ENCODE data around the gene PSG4.
"Not testable (repeated sequence)": the region's sequence is repeated elsewhere in the genome, so short reads cannot be mapped to it uniquely, and the experiment has no call there.

The PSG4 gene

DNA sequence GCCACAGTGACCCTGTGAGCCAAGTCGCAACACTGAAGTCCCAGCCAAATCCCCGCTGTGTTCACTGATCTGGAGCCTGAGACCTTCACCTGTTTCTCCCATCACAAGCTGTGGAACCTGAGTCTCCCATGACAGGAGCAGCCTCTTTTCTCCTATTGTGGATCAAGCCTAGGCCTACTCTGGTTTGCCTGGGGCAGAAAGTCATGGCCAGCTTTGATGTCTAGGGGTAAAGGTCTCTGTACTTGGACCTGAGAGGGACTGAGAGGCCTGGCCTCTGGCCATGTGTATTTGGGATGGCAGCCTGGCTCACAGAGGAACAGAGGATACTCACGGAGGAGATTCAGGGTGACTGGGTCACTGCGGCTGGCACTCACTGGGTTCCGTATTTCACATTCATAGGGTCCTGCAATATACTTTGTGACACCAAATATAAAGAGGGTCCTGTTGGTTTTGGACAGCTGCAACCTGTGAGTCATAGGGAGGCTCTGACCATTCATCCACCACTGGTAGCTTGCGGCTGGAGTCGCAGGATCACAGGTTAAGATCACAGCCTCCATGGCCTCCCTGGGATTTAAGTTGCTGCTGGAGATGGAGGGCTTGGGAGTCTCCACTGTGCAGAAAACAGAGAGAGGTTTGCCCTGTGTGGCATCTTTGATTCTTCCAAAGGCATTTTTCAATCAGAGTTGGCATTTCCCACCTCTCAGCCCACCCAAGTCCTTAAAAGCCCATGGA lies 7.6 kb downstream of the PSG4 start:
- not testable (repeated sequence) for DNase-seq

DNA sequence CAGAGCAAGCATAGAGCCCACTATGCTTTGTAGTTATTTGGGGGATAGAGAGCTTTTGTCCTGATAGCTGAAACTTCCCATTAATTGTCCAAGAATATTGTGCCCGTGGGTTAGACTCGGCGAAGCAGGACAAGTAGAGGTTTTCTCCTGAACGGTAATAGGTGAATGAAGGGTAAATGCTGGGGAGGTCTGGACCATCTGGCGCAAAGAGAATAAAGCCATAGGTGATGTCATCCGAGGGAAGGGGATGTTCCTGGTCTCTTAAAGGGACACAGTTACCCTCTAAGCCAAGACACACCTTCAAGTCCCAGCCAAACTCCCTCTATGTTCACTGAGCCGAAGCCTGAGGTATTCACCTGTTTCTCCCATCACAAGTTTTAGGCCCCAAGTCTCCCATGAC lies 11.0 kb downstream of the PSG4 start:
- DNase-seq: not testable (repeated sequence)

DNA sequence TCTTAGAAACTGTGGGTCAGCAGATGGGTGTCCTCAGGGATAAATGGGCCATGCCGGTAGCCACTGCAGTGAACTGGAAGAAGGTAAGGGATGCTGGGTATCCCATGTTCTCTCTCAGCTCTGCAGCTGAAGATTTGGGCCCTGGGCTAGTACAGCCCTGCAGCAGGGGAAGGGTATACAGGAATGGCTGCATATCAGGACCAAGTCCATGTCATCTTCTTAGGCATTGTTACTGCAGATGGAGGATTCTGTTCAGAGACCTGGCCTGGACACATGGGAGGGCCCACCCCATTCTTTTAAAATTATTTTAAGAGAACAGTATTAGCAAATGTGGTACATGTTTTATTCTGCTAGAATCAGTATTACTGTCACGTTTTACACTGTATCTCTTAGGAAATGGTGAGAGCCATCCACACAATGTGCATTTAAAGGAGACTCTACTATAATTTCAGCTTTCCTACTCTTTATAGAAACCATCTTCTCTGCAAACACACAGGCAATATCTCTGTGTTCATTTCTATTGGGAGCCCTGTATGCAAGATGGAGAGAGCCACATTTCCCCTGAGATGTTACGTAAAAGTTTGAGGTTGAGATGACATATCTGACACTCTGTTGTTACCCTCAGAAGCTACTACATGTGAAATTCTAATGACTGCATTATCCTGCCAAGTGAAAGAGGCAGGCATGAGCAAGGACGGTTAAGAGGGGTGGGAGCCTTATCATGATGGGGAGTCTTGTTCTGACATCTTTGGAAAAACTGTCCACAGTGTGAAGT lies 12.9 kb downstream of the PSG4 start:
- not testable (repeated sequence) for DNase-seq

DNA sequence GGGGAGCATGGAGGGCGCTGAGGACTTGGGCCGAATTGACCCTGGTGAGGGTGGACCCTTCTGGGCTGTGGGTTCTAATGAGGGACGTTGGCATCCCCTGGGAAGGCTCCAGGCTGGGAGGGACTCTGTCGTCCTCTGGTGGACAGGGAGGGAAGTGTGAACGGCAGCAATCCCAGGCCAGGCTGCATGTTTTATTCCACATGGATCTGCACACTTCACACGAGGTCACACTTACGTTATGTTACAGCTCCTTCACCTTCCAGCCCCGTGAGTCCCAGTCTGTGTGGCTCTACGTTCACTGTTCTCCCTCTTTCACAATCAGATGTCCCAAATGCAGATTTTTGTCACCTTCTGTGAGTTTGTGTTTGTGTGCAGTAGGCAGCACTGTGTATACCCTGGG lies 17.3 kb downstream of the PSG4 start:
- DNase-seq: not testable (repeated sequence)

DNA sequence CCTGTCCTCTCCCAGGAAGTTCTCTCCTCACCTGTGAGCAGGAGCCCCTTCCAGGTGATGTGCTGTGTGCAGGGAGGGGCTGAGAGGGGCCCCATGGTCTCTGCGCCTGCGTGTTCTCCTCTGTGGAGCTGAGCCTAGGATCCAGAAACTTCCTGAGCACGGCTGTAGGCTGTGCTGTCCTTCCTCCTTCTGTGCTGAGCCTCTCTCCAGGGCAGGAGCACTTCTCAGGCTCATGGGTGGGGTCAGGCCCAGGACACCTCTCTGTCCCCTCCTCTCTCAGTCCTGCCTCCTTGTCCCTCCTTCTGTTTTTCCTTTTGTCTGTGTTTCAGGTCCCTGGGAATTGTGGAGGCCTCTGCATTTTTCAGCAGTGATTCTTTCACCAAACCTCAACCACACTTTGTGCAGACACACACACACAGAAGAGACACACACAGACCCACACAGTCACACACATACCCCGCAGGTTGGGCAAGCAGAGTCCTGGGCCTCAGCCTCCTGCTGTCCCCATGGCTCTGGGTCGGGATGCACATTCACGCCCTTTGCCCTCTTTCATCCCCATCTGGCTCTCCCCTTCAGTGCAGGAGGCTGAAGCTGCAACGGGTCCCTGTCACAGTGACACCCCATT lies 19.0 kb downstream of the PSG4 start, which contains the start of gene PSG5:
PSG5 (minus strand) TSS at position 226 of the 625 bp plus-strand sequence; CDS start at position 95, 131 bp downstream.
- DNase-seq: not testable (repeated sequence)

DNA sequence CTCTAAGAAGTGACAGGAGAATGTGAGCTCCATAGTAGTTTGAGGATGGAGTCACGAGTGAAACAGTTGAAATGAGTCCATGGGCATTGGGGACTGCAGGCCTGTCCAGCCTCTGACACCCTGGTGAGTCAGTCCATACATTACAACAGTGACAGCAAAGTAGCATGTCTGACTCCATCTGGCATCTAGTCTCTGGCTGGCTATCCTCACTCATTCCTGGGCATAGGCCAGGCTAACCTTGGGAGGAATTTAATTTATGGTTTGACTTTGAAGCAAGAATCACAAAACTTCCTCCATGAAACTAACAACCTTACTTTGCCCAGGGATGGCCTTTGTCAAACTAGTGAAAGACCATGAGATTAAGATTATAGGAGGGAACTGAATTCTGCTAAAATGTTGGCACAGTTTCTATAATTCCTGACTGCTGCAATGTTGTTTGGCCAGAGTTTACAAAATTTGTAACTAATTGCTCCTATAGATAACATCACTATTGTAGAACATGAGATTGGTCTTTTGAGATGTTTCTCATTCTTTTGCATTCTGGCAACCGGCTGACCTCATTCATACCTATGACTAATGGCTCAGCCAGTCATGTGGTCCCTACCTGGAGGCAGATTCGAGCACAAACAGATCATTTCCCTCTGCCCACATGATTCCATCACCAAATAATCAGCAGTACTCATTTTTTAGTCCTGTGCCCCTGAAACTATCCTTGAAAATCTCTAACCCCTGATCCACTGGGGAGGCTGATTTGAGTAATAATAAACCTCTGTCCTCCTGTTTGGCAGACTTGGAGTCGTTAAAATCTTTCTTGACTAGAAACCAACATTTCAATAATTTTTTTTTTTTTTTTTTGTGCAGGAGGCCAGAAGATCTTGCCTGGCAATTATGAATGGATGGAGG lies 23.3 kb downstream of the PSG4 start:
- not testable (repeated sequence) for DNase-seq

DNA sequence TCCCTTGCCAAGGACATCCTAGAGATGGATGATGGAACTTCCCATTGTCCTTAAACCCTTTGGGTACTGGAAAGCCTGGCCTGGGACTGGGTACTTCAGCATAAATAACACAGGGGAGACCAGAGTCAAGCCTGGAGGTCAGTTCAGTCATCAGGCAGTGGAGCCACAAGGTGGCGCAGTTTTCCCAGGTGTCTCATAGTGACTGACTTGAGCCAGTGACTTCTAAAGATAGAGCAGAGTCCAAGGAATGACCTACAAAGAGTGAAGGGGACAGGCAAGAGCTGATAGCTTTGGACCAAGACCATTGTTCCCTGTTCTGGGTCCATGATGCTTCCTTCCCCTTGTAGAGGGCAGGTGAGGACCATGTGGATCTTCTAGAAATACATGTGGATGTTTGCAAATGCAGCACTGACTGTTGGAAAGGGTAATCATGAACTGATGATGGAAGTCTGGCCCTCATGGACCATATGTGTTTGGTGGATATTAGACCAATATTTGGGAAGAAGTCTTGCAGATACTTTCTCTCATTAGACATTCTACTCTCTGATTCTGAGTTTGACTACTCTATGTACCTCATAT lies 25.8 kb downstream of the PSG4 start:
- DNase-seq: not testable (repeated sequence)

DNA sequence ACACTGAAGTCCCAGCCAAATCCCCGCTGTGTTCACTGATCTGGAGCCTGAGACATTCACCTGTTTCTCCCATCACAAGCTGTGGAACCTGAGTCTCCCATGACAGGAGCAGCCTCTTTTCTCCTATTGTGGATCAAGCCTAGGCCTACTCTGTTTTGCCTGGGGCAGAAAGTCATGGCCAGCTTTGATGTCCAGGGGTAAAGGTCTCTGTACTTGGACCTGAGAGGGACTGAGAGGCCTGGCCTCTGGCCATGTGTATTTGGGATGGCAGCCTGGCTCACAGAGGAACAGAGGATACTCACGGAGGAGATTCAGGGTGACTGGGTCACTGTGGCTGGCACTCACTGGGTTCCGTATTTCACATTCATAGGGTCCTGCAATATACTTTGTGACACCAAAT lies 26.9 kb downstream of the PSG4 start:
- not testable (repeated sequence) for DNase-seq

DNA sequence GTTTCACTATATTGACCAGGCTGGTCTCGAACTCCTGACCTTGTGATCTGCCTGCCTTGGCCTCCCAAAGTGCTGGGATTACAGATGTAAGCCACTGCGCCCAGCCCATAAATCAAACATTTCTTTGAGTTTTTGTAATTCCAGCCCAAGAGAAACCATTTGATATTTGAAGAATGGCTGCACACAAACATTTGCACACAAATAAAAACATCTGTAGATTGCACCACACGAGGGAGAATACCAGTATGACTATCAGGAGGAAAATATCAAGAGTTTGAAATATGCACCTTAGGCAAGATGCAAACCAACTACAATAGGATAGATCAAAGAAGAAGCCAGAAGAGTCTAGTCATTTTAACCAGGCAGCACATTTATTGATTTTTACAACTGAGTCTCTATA lies 39.5 kb downstream of the PSG4 start:
- DNase-seq: not testable (repeated sequence)

DNA sequence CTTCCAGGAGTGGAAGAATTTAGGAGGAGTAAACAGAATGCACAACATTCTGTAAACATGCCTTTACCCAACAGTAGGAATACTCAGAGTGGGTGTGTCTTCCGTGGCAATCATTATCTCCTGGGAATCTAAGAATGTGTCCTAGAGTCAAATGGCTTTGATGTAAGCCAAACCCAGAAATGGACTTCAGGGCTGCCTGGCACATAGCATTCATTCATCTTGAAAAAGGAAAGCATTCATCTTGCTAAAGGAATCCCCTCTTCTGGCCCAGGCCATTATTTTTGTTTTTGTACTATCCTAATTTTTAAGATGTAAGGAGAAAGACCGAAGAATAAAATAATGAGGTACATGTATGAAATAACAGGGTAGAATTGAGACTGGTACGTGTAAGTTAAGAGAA lies 42.3 kb downstream of the PSG4 start:
- not testable (repeated sequence) for DNase-seq

DNA sequence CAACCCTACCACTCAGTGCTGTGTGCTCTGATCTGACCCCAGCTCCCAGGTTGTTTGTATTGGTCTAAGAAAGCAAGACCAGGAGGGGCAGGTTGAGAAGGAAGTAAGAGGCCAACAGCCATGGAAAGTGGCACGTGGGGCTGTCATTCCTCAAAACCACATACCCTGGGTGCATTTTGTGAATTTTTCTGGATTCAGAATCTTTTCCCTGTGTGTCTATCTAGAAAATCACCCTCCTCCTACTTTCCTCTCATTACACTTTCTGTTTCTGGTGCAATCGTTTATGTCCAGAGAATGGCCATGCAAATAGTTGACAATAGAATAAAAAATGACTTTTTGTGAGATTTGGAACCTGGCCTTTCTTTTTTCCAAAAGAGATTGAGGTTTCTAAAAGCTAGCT lies 43.2 kb downstream of the PSG4 start:
- DNase-seq: not testable (repeated sequence)

DNA sequence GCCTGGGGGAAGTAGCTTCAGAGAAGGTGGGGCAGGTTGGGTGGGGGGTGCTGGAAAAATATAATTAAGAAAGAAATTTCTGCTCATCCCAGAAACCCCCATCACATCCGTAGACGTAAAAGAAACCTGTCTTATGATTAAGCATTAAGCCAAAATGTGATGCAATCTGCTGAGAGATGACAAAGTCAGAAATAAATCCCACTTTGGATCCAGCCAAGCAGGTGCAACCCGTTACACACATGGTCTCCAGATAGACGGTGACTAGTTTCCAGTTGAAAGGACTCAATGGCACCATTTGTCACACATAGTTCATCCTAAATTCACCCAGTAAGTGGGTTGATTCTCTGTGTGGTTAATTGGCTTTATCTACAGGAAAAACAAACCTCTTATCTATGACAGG lies 53.2 kb downstream of the PSG4 start:
- DNase-seq: no peak

DNA sequence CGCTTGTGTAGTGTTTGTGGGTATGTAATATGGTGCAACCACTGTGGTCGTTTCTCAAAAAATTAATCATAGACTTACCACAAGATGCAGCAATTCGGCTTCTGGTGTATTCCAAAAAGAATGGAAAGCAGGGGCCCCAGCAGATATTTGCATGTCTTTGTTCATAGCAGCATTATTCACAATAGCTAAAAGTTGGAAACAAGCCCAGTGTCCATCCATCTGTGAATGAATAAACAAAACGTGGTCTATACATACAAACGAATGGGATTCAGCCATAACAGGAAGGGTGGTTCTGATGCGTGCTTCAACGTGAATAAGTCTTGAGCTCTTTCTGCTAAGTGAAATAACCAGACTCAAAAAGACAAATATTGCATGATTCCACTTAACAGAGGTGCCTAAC lies 55.6 kb downstream of the PSG4 start:
- DNase-seq: peak; percentile 92

DNA sequence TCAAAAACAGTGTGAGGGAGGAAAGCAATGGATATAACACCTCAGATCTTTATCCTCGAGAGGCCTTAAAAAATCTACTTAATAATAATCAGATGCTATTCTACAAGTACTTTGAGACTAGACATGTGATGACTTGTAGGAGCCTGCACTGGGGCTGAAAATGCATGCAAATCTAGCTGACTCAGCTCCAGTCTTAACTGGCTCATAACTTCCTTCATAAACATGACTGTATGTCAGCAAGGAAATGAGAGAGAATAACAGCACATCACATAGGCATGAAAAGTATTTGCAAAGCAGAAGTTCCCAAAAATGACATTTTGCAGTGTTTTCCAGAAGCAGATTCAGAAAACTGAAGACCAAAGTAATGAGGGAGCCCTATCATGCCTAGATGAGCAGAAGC lies 57.2 kb downstream of the PSG4 start:
- no peak for DNase-seq
